K562 (cell line): Measurements from ENCODE around the gene ZNF418.

ENCODE experiments used
- CBFB ChIP-seq: sonication (generic); formaldehyde crosslinking; IDR thresholded peaks from 2 replicates; pipeline ENCODE4 v1.4.0; 2020; ENCODE audit warnings: mild to moderate bottlenecking, missing genetic modification reagents
- EZH2 ChIP-seq: IDR thresholded peaks from 2 replicates; pipeline ENCODE4 v1.6.1; 2012; ENCODE audit warnings: low read depth, mild to moderate bottlenecking, inconsistent platforms, low read length, borderline replicate concordance
- GABPB1 ChIP-seq: sonication (generic); formaldehyde crosslinking; IDR thresholded peaks from 2 replicates; pipeline ENCODE4 v1.8.0; 2022; ENCODE audit warnings: mild to moderate bottlenecking, missing genetic modification reagents
- HMGN3 ChIP-seq: IDR thresholded peaks from 2 replicates; pipeline ENCODE4 v1.6.1; 2011; ENCODE audit warnings: borderline replicate concordance, low read depth, mild to moderate bottlenecking, mixed read lengths, low read length; ENCODE audit not compliant: insufficient read length; ENCODE audit errors: extremely low read depth
- MAFG ChIP-seq: fragments of 450-650 bp; conservative IDR thresholded peaks from 2 replicates; pipeline ENCODE4 v1.6.1; 2016; ENCODE audit warnings: missing genetic modification characterization, missing compliant biosample characterization
- ZKSCAN1 ChIP-seq: fragments of 150-350 bp; IDR thresholded peaks from 2 replicates; pipeline ENCODE4 v1.6.1; 2016; ENCODE audit warnings: low read depth, low read length
- TF ChIP-seq, protein P1 (sequence below), 3 experiments: IDR thresholded peaks in 2 of 3; conservative IDR thresholded peaks in 1 of 3; 2 replicates each; pipeline ENCODE4 v1.5.1; 2011 to 2012; ENCODE audit warnings: low read length in 3 of 3, mild to moderate bottlenecking in 3 of 3, control low read depth in 2 of 3, improper control_type of control experiment in 1 of 3, inconsistent platforms in 1 of 3, low read depth in 1 of 3, mixed read lengths in 1 of 3, moderate library complexity in 1 of 3; ENCODE audit not compliant: insufficient read depth in 2 of 3

DNA sequence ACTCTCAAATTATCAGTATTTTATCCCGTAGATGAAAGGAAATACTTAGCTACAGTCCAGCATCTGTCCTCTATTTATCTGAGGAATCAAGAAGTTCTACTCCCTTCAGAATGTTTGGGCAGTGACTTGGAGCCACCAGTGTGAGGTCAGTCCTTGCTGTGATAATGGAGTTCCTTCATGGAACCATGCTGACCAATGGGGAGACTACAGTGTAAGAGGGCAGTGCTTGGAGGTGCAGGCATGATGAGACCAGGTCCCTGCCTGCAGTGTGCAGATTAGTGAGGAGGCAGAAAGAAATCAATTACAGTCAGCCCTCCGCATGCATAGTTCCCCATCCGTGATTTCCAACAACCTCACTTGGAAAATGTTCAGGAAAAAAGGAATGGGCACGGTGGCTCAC, 39.2 kb upstream of the ZNF418 start, which contains the start of gene C19orf18:
- TF ChIP-seq, protein P1, sequence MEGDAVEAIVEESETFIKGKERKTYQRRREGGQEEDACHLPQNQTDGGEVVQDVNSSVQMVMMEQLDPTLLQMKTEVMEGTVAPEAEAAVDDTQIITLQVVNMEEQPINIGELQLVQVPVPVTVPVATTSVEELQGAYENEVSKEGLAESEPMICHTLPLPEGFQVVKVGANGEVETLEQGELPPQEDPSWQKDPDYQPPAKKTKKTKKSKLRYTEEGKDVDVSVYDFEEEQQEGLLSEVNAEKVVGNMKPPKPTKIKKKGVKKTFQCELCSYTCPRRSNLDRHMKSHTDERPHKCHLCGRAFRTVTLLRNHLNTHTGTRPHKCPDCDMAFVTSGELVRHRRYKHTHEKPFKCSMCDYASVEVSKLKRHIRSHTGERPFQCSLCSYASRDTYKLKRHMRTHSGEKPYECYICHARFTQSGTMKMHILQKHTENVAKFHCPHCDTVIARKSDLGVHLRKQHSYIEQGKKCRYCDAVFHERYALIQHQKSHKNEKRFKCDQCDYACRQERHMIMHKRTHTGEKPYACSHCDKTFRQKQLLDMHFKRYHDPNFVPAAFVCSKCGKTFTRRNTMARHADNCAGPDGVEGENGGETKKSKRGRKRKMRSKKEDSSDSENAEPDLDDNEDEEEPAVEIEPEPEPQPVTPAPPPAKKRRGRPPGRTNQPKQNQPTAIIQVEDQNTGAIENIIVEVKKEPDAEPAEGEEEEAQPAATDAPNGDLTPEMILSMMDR (IDR thresholded peaks at IDR 0.05 in 2 of 3, conservative IDR thresholded peaks at IDR 0.05 in 1 of 3; ENCODE audit: insufficient read depth in 2 of 3, low read depth in 1 of 3, low read length in 3 of 3), result no peak
- TF ChIP-seq EZH2 (no peak), HMGN3 (no peak), MAFG (tag) (no peak), GABPB1 (CRISPR knock-in tag) (no peak), CBFB (CRISPR knock-in tag) (no peak), ZKSCAN1 (no peak)
